Neural cell (in vitro differentiated cells): ENCODE results near the gene PDF. TPM values are rescaled to one million over a fixed set of nuclear protein-coding genes. Genes with fewer than 3 reads are reported as not detected.
"Not testable (repeated sequence)": the region's sequence is repeated elsewhere in the genome, so short reads cannot be mapped to it uniquely, and the experiment has no call there.

Experiments used
- H2AFZ ChIP-seq: fragments of 200-600, 300-800 bp; sonication (generic), shearing (Covaris generic); 2 replicates; pipeline ENCODE4 v1.6.0; 2014; ENCODE audit warnings: low read depth, mild to moderate bottlenecking, antibody characterized with exemption, low read length, moderate library complexity
- H3F3A ChIP-seq: fragments of 200-600 bp; shearing (Covaris generic); 2 replicates; pipeline ENCODE4 v1.6.1; 2016; ENCODE audit warnings: mild to moderate bottlenecking, moderate library complexity, mixed read lengths, antibody characterized with exemption, low read length; ENCODE audit not compliant: insufficient read depth, poor library complexity, severe bottlenecking
- H3K27ac ChIP-seq: fragments of 200-600, 300-800 bp; sonication (generic), shearing (Covaris generic); 2 replicates; pipeline ENCODE4 v1.5.1; 2014; ENCODE audit warnings: mild to moderate bottlenecking, low read length, moderate library complexity
- H3K27me3 ChIP-seq: fragments of 300-800, 200-600 bp; sonication (generic), shearing (Covaris generic); 2 replicates; pipeline ENCODE4 v1.6.0; 2014; ENCODE audit warnings: mild to moderate bottlenecking, low read depth, low read length, moderate library complexity; ENCODE audit not compliant: insufficient read depth
- H3K36me3 ChIP-seq: fragments of 300-800, 200-600 bp; sonication (generic), shearing (Covaris generic); 2 replicates; pipeline ENCODE4 v1.5.1; 2014; ENCODE audit warnings: mild to moderate bottlenecking, antibody characterized with exemption, low read length, moderate library complexity; ENCODE audit not compliant: insufficient read depth
- H3K4me2 ChIP-seq: fragments of 300-800, 200-600 bp; sonication (generic), shearing (Covaris generic); 2 replicates; pipeline ENCODE4 v1.6.0; 2014; ENCODE audit warnings: mild to moderate bottlenecking, low read length
- H3K4me3 ChIP-seq: fragments of 300-800, 200-600 bp; sonication (generic), shearing (Covaris generic); 2 replicates; pipeline ENCODE4 v1.5.1; 2014; ENCODE audit warnings: mild to moderate bottlenecking, low read length, moderate library complexity
- H3K79me2 ChIP-seq: fragments of 200-600 bp; shearing (Covaris generic); replicated peaks from 2 replicates; pipeline ENCODE4 v1.6.0; 2014; ENCODE audit warnings: mild to moderate bottlenecking, low read length, moderate library complexity; ENCODE audit not compliant: insufficient read depth
- H3K9ac ChIP-seq: fragments of 300-800, 200-600 bp; sonication (generic), shearing (Covaris generic); 2 replicates; pipeline ENCODE4 v1.6.1; 2016; ENCODE audit warnings: mild to moderate bottlenecking, low read length, mixed read lengths
- H3K9me2 ChIP-seq: fragments of 200-600 bp; shearing (Covaris generic); 2 replicates; pipeline ENCODE4 v1.6.1; 2016; ENCODE audit warnings: mild to moderate bottlenecking, low read length, mixed read lengths; ENCODE audit not compliant: insufficient read depth
- H3K9me3 ChIP-seq: fragments of 200-600, 300-800 bp; sonication (generic), shearing (Covaris generic); 2 replicates; pipeline ENCODE4 v1.6.1; 2016; ENCODE audit warnings: mild to moderate bottlenecking, mixed run types, low read length, moderate library complexity, mixed read lengths
- H4K20me1 ChIP-seq: fragments of 200-600 bp; shearing (Covaris generic); 2 replicates; pipeline ENCODE4 v1.6.1; 2016; ENCODE audit warnings: mild to moderate bottlenecking, mixed run types; ENCODE audit not compliant: insufficient read depth
- CTCF ChIP-seq: fragments of 450-650 bp; IDR thresholded peaks from 2 replicates; pipeline ENCODE4 v1.5.1; 2014; ENCODE audit warnings: antibody characterized with exemption, mild to moderate bottlenecking, moderate library complexity; ENCODE audit not compliant: poor library complexity, severe bottlenecking
- EP300 ChIP-seq: fragments of 450-650 bp; conservative IDR thresholded peaks from 2 replicates; pipeline ENCODE4 v1.6.1; 2014; ENCODE audit warnings: antibody characterized with exemption, mild to moderate bottlenecking, moderate library complexity; ENCODE audit not compliant: poor library complexity, severe bottlenecking
- EZH2 ChIP-seq: fragments of 200-600, 300-800 bp; shearing (Covaris generic), sonication (generic); IDR thresholded peaks from 2 replicates; pipeline ENCODE4 v1.6.1; 2014; ENCODE audit warnings: antibody characterized with exemption, low read length, borderline replicate concordance, mild to moderate bottlenecking; ENCODE audit not compliant: insufficient read depth, poor library complexity, severe bottlenecking
- MXI1 ChIP-seq: fragments of 450-650 bp; conservative IDR thresholded peaks from 2 replicates; pipeline ENCODE4 v1.6.1; 2014; ENCODE audit warnings: antibody characterized with exemption, mild to moderate bottlenecking; ENCODE audit not compliant: poor library complexity, severe bottlenecking
- POLR2AphosphoS5 ChIP-seq: IDR thresholded peaks from 2 replicates; pipeline ENCODE4 v1.6.1; 2012
- RAD21 ChIP-seq: fragments of 450-650 bp; conservative IDR thresholded peaks from 2 replicates; pipeline ENCODE4 v1.6.1; 2014; ENCODE audit warnings: antibody characterized with exemption, mild to moderate bottlenecking, moderate library complexity
- REST ChIP-seq: IDR thresholded peaks from 2 replicates; pipeline ENCODE4 v1.6.1; 2012; ENCODE audit warnings: borderline replicate concordance
- SMC3 ChIP-seq: fragments of 450-650 bp; conservative IDR thresholded peaks from 2 replicates; pipeline ENCODE4 v1.6.1; 2014; ENCODE audit warnings: antibody characterized with exemption, mild to moderate bottlenecking, moderate library complexity; ENCODE audit not compliant: poor library complexity
- TAF1 ChIP-seq: IDR thresholded peaks from 2 replicates; pipeline ENCODE4 v1.6.1; 2012; ENCODE audit warnings: low read depth
- polyA plus RNA-seq: library from polyadenylated mRNA; depleted of rRNA; stranded (reverse); fragments of >200 nt; gene quantifications from 2 replicates; pipeline ENCODE4 v1.2.3, GENCODE V29; 2014

PDF gene
- polyA plus RNA-seq, 1 donor from 2014 or later, result 5.1 TPM

- peaks cover 7% of the 10 kb centered on the region for H3K36me3 ChIP-seq
- TF ChIP-seq POLR2AphosphoS5 (no peak), EZH2 (no peak), RAD21 (no peak), SMC3 (no peak), CTCF (no peak), REST (no peak), TAF1 (no peak), EP300 (no peak), MXI1 (no peak)
Measured at GRCh38 chr16:69363281-69363717, 32.9 kb upstream of the PDF start.

GRCh38 chr16:69360070-69360469, 29.7 kb upstream of the PDF start:
- not testable (repeated sequence) for H3K4me2 ChIP-seq, H3K79me2 ChIP-seq, H3K9me2 ChIP-seq, H3K9me3 ChIP-seq, H3F3A ChIP-seq, H4K20me1 ChIP-seq, H3K27me3 ChIP-seq, H3K27ac ChIP-seq, H3K4me3 ChIP-seq, H3K36me3 ChIP-seq, H2AFZ ChIP-seq, H3K9ac ChIP-seq

More at GRCh38 chr16:69363281-69363717, 32.9 kb upstream of the PDF start:
- no peak overlapping the region for H3K4me2 ChIP-seq
- no peaks in the 10 kb centered on the region for H3K27me3 ChIP-seq
- no peaks in the 10 kb centered on the region for H3K9me3 ChIP-seq
- H3K27ac ChIP-seq, result no peak overlapping the region
- no peak overlapping the region for H3K4me3 ChIP-seq
- H2AFZ ChIP-seq, result no peak overlapping the region
- no peaks in the 10 kb centered on the region for H3K79me2 ChIP-seq
- H3F3A ChIP-seq, result no peaks in the 10 kb centered on the region
- no peak overlapping the region for H3K9ac ChIP-seq
- no peaks in the 10 kb centered on the region for H3K9me2 ChIP-seq
- no peaks in the 10 kb centered on the region for H4K20me1 ChIP-seq
